HG03097 (cell line): Measurements from ENCODE around the gene NOL4L.

ENCODE experiments used
- ATAC-seq: cut with Tn5 transposase; IDR thresholded peaks from one replicate; pipeline ENCODE4 v1.9.1; 2021; ENCODE audit not compliant: unreplicated experiment, low FRiP score

The NOL4L gene

DNA sequence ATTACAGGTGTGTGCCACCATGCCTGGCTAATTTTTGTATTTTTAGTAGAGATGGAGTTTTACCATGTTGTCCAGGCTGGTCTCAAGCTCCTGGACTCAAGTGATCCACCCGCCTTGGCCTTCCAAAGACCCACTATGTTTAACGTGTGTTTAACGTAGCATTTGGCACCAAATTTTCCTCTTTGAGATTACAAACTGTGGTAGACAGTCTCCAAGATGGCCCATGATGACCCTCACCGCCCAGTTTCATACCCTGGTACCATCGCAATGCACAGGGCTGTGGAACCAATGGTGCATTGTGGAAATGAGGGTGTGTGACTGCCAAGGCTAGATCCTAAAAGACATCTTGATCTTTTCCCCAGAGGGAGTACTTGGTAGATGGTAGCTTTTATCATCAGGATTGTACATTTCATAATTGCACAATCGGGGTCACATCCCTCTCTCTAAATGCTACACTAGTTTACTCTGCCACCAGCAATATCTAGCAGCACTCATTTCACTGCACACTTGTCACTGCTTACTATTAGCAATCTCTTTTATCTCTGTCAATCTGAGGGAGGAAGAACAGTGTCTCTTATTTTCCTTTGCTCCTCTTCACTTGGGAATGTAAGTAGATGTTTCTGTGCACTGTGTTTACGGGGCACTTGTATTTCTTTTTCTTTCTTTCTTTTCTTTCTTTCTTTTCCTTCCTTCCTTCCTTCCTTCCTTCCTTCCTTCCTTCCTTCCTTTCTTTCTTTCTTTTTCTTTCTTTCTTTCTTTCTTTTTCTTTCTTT, 96.9 kb downstream of the NOL4L start:
- no peak for ATAC-seq

DNA sequence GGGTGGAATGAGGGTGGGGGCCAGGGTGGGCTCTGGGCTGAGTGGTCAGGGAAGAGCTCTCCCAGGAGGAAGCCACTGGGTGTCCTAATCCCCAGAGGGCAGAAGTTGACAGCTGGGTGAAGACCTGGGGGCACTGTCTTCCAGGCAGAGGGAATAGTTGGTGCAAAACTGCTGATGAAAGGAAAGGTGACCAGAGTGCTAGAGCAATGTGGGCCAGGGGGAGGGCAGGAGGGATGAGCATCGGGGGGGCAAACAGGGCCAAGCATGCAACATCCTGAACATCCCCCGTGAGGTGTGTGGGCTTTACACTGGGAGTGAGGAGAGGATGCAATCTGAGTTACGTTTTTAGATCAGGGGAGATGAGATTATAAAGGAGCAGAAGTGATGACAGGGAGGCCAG, 97.8 kb downstream of the NOL4L start:
- ATAC-seq, result no peak

DNA sequence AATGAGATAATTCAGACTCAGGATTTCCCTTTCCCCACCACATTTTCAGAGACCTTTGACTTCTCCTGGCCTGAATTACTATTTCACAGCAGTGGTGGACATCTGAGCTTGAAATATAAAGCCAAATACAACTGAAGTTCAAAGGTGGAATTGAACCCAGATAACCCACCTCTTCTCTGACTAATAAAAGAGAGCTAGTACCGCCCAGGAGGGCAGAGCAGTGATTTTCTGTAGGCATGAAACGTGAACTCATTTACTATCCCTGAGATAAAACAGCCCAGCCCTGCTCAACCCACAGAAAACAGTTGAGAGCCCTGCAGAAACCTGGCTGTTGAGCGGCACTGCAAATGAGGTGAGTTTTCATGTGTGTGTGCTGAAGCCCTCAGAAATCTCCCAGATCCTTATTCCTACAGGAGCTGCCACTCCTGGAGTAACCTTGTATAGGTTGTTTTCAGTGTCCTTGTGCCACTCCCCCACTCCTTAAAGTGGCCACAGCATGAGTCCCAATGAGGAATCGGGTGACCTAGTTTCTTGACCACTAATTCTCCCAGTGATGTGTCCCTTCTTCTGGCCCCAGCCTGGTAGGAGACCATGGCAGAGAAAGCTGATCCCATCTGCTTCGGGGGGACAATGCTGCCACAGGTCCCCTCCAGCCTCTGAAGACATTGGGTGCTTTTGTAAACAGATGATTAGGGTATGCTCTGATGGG, 99.2 kb downstream of the NOL4L start:
- ATAC-seq, result no peak

DNA sequence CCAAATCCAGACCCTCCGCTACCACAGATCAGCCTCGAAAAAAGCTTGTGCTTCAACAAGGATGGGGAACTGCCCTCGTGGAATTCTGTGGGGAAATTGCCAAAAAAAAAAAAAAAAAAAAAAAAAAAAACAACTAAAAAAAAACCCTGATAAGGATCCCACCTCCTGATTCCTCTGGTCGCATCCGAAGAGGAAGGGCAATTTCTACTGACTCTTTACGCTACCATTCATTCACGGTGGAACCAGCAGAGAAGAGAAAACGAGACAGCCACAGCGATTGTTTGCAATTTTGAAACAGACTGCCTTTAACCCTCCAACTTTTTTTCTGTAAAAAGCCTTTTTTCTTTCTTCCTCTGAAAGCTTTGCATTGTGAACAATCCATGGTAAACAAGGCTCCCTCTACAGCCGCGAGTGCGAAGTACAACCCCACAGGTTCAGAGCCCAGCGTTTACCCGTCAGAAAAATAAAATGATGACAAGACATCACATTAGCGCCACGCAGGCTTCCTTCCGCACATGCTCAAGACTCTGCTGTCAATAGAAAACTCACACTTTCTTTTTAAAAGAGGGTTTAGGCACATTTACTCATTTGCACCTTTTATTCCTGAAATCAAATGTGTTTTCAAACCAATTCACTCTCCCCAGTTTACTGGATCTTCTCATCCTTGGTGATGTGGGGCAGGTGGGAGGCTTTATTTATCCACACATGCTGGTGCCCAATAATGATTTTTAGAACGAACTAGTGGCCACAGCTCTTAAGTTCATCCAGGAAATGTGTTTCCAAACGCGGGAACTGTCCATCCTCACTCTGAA, 100.0 kb downstream of the NOL4L start:
- no peak for ATAC-seq

DNA sequence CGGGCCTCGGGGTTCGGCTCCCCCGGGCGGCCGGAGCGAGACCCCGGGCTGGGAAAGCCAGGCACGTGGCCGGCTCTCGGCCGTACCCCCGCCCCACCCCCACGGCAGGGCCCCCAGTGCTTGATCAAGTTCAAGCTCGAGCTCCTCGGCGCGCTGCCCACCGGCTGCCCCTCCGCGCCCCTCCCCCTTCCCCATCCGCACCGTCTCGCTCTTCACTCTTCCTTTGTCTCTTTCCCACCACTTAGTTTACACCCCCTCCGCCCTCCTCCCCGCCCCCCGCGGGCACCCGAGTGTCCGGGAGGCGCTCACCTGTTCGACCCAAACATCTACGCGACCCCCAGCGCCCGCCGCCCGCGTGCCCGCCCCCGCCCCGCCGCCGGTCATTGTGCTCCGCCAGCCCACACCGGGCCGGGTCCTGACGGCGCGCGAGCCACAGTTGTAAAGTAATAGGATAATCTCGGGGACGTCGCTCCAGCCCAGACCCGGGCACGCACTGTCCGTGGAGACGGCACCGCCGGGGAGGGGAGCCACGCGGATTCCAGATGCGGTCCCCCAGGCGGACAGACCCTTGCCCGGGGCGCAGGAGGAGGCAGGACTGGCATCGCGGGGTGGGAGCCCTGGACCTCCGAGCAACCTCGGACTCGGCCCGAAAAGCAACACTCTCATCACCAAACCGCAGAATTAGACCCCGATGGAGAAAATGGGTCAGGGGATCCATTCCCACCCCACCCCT, 100.7 kb downstream of the NOL4L start:
- no peak for ATAC-seq

DNA sequence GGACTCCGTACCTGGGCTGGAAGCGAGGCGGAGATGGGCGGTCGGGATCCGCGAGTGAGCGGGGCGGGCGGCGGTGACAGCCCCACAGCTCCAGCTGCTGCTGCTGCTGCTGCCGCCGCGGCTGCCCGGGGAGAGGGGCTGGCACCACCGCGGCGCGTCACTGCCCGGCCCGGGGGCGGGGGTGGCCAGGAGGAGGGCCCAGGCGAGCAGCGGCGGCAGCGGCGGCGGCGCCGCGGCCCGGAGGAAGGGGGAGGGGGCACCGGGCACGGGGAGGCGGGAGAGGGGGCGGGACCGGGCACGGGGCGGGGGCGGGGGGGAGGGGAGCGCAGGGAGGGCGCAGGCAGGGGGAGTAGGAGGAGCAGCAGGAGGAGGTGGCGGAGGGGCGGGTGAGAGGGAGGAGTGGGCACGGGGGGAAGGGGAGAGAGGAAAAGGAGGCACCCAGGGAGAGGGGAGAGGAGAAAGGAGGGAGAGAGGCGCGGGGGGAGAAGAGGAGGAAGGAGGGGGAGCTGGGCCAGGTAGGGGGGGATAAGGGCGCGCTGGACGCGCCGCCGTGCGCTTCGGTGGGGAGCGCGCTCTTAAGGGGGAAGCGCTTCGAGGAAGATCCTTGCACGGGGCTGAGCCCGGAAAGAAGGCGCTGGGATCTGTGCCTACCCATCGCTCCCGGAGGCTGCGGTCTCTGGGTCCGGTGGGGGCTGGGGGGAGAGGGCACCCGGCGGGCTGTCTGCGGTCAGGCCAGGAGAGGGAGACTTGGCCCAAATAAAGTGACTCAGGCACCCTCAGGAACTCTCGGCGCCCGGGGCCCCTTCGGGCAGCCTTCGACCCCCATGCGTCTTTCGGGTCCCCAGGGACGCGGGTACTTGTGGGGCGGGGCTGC, 101.5 kb downstream of the NOL4L start:
- ATAC-seq, result no peak

DNA sequence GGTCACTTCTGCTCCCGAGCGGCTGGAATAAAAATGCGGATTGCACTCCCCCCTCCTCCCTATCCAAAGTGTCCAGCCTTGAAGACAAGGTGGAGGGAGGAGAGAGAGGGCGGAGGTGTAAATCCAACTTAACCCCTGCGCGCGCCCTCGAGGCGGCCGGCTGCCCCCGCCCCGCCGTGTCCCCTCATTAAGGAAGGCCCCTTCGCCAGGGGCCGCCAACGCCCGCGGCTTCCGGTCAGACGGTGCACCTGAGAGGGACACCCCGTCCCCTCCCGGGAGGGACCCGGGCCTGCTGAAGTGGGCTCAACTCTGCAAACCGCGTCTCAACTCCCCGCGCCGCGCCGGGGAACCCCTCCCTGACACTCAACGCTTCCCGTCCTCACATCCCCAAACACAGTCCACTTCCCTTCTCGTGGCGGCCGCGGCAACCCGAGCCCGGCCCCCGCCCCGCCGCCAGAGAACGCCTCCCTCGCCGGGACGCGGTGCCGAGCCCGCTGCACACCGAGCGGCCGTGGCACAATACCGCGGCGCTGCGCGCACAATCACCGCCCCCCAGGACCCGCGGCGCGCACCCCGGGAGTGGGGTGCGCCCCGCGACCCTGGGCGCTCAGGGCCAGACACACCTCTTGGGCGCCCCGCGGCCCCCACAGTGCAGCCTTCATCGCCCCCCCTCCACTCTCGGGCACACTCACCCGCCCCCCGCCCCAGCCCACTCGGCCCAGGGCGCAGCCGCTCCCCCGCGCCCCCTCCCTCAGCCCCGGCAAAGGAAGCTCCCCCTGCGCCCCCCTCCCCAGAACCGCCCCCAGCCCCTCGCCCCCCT, 102.5 kb downstream of the NOL4L start:
- no peak for ATAC-seq

DNA sequence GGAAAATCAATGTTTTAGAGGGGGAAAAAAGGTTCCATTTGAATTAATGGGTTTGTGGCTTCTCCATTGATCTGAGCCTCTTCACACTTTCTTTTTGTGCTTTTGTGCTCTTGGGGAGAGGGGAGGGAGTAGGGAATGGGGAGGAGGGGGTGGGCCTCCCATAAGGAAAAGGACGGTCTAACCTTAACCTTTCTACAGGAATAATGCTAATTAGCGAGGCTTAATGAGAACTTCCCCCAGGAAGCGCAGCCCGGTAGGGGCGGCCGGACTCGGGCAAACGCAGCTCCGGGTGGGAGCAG, 103.0 kb downstream of the NOL4L start:
- ATAC-seq, result no peak

DNA sequence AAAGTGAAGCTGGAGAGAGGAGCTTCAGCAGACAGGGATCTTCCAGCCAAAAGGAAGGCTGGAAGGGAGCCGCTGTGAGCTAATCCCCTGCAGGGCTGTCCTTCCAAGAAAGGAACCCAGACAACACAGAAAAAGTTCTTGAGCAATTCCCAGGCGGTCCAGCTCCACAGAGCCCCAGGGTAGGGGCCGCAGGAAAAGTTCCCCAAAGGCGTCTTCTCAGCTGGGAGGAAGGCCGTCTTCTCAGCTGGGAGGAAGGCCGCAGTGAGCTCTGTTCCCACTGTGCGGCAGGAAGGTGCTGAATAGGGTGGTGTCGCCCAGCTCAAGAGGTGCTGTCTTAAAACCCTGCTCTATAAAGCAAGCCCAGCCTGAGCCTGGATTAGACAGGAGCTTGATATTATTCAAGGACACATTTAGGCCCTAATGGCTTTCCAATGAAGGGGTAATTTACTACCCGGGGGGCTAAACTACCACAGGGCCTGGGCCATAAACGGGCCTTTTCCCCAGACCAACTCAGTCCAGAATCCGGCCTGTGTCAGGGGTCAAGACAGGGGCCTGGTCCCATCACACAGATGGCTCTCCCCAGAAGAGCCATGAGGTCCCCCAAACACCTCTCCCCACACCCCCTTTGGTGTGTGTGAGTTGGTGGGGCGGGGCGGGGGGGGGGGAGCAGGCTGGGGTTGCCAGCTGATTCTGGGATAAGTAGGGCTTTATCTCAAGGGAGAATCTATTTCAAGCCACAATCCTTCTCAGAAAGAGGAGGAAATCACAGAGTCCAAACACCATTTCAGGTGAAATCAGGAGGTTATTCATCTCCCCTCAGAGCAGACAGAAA, 103.6 kb downstream of the NOL4L start:
- no peak for ATAC-seq

DNA sequence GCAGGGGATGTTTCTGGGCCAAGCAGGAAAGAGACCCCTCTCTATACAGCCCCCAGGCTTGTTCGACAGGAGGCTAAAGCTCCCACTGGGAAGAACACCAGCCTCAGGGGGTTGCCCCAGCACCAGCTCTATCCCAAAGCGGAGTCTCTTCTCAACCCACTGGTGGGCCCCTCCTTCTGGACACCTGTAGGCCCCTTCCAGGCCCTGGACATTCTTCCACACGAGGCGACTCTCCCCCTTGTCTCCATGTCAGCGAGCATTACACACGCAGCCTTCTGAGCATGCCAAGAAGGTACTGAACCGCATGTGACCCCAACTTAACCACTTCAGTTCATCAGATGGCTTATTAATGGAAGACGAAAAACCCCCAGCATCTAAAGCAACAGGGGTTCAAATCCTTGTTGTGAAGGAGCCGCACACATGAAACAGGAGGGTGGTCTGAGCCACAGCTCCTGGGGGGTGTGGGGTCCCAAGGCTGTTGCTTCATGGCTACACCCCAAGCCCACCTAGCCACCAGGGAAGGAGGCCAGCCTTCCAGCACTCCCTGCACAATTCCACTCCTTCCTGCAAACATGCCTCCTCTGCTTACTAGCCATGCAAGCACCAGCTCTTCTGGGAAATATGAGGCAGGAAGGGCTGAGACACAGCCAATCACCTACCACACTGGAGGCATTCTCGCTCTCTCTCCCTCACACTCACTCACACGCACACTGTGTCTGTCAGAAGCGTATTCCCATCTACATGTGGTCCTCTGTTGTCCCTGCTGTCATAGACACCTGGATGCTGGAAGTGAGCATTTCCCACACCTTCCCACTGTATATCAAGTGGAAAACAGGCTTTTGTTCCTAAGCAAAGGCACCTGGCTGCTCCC, 104.5 kb downstream of the NOL4L start:
- ATAC-seq, result no peak

DNA sequence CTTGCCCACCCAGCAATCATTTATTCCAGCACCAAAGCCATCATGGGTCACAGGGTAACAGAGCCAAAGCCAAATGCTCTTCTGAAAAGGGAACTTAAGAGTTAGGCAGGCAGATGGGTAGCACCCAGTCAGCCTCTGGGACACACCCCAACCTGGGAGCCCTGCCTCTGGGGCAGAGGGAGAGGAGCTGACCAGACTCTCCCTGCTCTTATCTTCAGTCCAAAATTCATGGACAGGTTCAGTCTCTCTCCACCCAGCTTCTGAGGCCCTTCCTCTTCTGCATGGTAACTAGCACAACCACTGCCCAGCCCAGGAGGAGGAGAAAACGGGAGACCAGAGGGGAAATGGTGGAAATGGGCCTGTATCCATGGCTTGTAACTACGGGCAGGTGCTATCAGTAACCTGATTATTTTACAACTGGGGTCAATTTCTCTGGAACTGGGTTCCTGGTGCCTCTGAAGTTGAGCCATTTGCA, 105.4 kb downstream of the NOL4L start:
- ATAC-seq, result no peak

DNA sequence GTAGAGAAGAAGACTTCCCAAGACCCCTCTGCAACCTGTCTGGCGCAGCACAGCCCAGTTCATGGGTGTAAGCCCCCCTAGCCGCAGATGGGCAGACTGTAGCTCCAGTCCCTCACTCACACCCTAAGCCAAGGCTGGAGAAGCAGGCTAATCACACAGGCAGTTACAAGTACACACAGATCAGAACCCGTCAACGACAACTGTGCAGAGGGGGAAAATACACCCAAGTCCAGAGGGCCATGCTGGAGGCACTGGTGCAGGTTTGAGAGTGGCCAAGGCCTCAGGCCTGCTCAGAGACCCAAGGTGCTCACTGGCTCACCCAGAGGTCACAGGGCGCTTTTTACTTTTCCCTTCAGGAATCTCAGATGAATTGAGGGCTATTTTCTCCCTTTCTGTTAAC, 106.1 kb downstream of the NOL4L start:
- no peak for ATAC-seq

DNA sequence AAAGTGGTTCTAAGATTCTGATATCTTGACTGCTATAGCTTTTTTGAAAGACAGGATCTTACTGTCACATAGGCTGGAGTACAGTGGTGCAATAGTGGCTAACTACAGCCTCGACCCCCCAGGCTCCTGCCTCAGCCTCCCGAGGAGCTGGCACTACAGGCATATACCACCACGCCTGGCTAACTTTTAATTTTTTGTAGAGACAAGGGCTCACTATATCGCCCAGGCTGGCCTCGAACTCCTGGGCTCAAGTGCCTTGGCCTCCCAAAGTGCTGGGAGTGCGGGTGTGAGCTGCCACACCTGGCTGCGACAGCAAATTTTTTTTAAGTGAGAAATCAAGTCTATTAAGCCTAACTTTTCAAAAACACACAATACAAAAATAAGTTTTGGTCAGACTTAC, 106.6 kb downstream of the NOL4L start:
- ATAC-seq, result no peak

DNA sequence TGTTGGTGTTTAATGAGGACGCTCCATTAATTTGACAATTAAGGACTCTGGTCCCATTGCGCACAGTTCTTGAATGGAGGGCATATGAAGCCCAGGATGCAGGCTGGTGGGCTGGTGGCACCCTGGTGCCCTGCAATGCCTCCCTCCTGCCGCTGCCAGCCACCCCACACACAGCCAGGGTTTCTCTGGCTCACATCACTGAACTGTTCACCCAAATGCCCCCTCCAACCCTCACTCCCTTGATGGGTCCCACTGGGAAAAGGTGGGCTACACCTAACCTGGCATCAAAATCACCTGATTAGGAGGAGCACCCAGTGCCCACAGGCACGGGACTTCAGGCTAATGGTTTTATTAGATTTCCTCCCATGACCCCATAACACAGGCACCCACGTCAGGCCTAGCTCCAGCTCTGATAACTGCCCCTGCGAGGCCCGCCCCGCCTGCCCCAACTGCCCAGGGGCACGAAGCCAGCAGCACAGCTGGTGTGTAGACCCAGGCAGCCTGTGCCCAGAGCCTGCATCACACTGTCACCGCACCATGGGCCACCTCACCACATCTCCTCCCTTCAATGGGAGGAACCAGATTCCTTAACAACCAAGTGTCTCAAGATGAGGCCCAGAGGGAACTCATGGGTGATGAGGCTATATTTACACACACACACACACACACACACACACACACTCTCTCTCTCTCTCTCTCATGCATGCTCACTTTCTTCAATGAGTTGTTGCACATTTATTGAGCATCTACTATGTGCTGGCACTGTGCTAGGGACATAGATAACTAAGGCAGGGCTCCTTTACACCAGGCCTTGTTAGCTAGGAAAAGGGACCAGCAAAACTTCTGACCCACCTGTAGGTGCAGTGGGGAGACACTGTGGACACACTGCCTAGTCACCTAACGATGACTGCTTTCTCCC, 107.3 kb downstream of the NOL4L start:
- ATAC-seq, result no peak

DNA sequence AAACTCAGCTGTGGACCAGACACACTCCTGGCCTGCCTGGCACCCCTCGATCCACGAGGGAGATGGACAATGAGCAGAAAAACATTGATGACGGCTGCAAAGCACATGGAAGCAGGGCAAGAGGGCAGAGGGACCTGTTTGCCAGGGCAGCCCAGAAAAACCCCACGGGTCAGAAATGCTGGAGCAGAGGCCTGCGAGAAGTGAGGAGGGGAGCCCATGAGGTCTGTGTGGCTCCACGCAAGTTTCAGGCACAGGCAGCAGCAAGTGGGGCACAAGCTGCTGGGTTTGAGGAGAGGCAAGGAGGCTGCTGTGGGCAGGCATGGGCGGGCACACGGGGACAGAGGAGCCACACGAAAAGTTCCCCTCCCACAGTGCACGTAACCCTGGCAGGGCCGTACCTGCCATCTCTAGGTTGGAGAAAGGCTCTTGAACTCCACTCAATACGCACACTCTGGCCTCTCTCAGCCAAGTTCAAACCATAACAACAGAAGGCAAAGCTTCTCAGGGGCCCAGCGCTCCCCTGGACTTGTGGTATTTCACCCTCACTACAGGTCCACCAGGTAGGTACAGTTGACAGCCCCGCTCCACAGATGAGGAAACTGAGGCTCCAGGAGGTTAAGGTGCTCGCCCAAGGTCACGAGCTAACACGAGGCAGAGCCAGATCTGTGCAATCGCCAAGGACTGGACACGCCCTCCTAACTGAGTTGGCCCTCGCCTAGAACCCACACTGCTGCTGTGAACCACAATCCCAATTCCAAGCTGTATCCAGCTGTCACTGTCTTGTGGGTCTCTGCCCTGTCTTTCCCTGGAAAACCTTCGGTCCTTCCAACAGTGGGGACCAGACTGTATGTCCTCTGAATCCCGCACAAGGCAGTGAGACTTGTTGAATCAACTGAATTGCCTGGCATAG, 108.2 kb downstream of the NOL4L start:
- no peak for ATAC-seq
